Measurements from ENCODE around the gene SCAPER. TPM values are rescaled to one million over a fixed set of nuclear protein-coding genes. Genes with fewer than 3 reads are reported as not detected.

Gene SCAPER, protein sequence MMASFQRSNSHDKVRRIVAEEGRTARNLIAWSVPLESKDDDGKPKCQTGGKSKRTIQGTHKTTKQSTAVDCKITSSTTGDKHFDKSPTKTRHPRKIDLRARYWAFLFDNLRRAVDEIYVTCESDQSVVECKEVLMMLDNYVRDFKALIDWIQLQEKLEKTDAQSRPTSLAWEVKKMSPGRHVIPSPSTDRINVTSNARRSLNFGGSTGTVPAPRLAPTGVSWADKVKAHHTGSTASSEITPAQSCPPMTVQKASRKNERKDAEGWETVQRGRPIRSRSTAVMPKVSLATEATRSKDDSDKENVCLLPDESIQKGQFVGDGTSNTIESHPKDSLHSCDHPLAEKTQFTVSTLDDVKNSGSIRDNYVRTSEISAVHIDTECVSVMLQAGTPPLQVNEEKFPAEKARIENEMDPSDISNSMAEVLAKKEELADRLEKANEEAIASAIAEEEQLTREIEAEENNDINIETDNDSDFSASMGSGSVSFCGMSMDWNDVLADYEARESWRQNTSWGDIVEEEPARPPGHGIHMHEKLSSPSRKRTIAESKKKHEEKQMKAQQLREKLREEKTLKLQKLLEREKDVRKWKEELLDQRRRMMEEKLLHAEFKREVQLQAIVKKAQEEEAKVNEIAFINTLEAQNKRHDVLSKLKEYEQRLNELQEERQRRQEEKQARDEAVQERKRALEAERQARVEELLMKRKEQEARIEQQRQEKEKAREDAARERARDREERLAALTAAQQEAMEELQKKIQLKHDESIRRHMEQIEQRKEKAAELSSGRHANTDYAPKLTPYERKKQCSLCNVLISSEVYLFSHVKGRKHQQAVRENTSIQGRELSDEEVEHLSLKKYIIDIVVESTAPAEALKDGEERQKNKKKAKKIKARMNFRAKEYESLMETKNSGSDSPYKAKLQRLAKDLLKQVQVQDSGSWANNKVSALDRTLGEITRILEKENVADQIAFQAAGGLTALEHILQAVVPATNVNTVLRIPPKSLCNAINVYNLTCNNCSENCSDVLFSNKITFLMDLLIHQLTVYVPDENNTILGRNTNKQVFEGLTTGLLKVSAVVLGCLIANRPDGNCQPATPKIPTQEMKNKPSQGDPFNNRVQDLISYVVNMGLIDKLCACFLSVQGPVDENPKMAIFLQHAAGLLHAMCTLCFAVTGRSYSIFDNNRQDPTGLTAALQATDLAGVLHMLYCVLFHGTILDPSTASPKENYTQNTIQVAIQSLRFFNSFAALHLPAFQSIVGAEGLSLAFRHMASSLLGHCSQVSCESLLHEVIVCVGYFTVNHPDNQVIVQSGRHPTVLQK (N-terminal part only)
- polyA plus RNA-seq (2013, experiment 1 of 2; ENCODE audit: insufficient read length) = 8.2 TPM
- polyA plus RNA-seq (2013, experiment 2 of 2; ENCODE audit: insufficient read length) = 7.9 TPM

DNA sequence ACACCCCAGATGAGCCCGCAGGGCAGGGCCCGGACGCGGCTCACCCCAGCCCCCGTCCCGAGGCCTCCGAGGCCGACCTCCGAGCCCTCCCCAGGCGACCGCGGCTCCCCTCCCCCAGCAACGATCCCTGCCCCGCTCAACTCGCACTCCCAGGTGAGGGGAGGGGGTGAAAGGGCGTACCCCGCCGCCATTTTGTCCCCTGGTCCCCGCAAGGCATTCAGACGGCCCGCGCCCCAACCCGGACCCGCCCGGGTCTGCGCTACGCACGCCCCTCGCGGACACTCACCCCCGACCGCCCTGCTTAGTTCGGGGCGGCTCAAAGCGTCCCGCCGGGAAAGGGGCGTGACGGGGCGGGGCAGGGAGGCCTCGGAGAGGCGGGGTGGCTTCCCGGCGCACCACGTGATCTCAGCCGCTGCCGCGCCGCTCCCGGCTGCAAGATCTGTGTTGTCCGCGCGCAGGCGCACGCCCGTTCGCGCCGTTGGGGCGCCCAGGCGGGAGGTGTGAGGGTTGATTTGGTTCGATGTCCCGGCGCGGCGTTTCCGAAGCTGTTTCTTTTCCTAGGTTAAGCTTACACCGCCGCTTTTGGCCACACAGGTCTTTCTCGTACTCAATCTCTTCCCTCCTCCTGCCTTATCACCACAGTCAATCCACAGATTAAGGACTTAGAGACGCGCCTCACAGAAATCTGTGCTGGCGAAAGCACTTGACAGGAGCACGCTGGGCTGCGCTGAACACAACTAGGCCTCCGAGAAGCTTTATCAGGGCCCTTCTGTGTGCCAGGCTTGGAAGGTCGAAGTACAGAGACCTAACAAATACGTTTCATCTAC, at the start of gene SCAPER:
Gene SCAPER (minus strand): TSS at position 328 of the 827 bp plus-strand sequence. CDS start 21,523 bp downstream, outside the sequence.
- peak; percentile 87 for DNase-seq

DNA sequence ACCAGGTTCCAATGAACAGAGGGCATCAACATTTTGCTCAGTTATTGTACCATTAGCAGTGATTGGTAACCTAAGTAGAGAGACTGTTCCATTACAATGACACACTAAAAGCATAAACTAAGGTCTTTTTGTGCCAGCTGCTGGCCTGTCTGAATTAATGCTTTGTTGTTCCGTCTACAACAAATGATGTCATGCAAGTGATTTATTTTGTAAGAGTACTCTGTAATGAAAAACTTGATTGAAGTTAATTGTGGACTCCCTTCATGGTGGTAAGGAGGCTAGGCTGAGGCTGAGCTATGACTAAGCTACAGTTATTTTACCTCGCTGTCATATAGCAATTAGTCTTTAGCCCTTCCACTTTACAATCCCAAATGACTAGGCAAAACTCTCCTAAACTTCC, 49.6 kb upstream of the SCAPER start:
- DNase-seq = peak; percentile 14

DNA sequence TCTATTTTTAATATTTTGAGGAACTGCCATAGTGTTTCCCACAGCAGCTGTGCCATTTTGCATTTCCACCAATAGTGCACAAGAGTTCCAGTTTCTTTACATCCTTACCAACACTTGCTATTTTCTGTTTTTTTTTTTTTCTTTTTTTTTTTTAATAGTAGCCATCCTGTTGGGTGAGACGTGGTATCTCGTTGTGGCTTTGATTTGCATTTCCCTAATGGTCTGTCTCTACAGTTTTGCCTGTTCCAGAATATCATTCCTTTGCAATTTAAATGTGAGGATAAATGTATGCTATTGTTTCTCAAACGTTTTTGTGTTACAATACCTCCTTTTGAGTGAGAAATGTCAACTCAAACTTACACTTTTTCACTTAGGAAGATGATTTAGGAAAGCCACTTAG, 48.8 kb upstream of the SCAPER start:
- no peak for DNase-seq

DNA sequence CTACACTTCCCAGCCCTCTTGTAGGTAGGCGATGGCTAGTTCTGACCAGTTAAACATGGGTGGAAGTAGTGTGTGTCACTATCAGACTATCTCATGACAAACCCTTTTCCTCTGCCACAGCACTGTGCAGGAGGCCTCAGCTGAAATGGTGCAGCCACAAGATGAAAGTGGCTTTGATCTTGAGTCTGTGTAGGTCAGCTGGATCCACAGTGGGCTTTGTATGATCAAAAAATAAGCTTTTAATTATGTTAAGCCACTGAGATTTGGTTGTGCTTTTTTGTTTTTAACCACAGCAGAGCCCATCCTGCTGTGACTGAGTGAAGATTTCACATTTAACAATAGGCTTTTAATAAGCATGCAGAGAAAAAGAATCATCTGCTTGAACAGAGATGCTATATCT, 46.1 kb upstream of the SCAPER start:
- DNase-seq = no peak

DNA sequence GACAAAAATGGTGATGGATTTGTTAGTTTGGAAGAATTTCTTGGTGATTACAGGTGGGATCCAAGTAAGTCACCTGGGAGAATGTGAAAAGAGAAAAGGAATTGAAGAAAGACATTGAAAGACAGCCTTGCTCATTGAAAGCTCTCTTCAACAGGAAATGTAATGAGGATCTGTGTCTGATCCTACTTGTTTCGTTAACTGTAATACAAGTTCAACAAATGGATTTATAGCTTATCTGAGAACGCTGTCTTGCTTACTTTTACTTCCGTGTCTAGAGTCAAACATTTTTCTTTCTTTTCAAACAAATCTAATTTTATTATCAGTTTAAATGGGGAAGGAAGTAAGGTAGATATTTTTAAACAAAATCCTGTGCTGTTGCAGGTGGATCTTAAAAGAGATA, 42.3 kb upstream of the SCAPER start:
- no peak for DNase-seq

DNA sequence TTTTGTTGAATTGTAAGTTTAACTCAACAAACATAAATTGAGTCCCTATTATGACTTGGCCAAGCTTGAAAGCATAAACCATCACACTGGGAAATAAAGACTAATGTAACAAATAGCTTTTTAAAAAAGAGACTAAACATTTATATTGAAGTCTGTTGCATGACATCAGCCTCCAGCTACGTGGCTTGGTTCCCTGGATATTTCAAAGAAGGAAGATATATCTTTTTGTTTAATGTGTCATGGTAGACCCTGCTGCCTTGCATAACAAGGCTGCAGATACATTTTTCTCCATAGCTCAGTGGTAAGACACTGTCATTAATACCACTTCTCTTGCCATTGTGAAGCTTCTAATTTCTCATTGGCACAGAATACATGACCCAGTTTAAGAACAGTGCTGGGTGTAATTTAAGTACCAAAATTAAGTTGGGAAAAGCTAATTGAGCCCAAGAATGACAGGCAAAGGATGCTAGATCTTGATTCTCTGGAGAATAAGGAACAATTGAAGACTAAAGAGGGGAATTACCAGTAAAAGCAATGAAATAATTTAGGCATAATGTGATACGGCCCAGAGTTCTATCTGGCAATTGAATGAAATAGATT, 40.5 kb upstream of the SCAPER start:
- DNase-seq = peak; percentile 54

DNA sequence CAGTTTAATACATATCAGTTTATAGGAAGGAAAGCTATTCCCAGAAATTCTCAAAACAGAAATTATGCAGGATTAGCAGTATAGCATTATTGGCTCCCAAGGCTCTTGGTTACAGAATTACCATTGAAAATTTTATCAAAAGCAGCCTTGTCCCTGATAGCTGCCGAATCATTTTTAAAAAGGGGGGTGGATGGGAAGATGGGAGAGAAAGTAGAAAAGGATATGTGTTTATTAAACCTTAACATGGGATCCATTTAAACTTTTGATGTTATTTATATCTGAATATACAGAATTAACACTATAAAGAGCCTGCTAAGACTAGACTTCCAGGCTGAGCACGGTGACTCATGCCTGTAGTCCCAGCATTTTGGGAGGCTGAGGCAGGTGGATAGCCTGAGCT, 37.2 kb upstream of the SCAPER start:
- DNase-seq = no peak

DNA sequence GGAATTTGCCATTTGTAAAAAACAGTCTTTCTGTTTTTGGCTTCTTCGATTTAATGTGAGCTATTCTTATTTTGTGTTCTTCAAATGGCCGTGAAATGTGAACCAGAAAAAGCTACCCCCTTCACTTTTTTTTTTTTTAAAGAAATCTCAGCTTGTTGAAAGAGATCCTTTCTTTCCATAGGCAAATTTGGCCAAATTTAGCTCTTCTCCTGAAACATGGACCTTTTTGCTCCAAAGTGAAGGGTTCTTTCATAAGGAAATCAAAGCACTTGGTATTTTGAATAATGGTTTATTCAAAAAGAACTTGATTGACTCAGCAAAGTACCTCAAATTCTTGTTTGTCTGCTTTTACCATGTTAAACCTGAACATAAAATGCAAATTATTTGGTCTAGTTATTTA, 36.5 kb upstream of the SCAPER start:
- DNase-seq = no peak

DNA sequence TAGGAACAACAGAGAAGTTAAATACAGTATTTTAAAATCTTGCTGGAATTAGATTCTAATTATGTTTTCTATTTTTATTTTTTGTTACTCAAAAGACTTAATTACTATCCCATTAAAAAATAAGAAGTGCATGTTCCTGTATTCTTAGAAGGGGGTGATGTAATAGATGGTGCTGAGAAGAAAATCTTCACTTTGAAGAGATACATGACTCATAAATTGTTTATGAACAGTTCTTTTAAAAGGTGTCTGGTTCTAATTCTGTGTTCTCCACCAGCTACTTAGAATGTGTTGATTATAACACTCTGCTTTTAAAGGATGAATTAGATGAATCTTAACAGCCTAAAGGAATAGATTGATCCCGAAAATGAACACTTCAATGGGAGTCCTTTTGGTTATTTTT, 34.6 kb upstream of the SCAPER start:
- peak; percentile 29 for DNase-seq

DNA sequence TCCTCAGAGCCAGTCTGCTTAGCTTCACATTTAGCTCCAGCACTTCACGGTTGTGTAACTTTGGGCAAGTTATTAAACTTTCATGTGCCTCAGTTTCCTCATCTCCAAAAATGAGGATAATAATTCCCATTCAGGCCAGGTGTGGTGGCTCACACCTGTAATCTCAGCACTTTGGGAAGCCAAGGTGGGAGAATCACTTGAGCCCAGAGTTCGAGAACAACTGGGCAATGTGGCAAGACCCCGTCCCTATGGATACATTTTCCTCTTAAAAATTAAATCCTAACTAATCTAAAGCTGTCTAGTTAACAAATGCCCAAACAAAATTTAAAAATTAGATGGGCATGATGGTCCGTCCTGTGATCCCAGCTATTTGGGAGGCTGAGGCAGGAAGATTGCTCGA, 33.6 kb upstream of the SCAPER start:
- DNase-seq = no peak

DNA sequence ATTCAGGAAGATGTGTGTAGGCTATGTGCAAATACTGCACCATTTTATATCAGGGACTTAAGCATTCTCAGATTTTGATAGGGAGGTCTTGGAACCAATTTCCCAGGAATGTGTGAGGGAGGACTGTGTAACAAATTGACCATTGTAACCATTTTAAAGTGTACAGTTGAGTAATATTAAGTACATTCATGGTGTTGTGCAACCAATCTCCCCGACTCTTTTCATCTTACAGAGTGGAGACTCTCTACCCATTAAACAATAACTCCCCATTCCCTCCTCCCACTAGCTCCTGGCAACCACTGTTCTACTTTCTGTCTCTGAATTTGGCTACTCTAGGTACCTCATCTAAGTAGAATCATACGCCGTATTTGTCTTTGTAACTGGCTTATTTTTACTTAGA, 31.5 kb upstream of the SCAPER start:
- no peak for DNase-seq

DNA sequence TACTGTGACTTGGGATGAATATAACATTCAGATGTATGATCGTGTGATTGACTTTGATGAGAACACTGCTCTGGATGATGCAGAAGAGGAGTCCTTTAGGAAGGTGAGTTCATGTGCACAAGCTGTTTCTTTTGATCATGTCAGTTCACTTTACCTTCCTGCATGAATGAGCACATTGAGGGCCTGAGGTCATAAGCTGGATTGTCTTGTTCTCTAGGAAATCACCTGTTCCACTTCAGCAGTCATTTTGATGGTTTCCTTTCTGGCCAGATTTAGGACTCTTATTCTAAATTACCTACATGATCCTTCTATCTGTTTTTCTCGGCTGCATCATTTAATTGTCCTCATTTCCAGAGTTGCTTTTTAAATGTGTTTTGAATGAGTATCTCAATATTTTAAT, 30.5 kb upstream of the SCAPER start:
- DNase-seq = no peak

DNA sequence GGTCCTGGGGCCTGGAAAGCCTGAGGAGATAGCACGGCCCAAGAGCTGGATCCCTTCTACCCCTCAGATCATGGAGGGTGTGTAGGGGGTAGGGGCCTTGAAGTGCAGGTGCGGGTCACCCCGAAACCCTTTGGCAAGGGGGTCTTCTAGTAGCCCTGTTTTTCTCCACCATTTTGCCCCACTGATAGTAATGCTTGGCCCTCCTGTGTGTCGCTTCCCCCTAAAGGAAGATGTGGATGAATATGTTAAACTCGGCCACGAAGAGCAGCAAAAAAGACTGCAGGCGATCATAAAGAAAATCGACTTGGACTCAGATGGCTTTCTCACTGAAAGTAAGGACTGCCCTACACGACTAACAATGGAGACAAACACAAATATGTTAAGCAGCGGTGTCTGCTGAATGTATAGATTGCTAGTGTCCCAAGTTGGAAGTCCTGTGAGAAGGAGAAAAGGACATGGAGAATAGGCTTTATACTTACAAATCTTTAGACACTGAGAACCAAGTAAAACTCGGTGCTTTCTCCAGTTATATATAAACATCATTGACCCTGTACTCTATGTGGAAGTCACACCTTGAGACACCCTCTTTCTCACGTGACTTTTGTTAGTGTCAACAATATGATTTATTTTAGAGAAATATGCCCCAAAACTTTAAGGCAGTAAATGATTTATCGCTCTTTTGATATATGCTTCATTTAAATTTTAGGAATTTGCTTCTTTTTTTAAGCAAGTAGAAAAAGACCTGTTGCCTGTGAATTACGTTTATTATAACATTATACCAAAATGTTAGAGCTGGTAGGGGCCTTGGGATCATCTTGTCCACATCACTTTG, 27.2 kb upstream of the SCAPER start:
- DNase-seq = no peak

DNA sequence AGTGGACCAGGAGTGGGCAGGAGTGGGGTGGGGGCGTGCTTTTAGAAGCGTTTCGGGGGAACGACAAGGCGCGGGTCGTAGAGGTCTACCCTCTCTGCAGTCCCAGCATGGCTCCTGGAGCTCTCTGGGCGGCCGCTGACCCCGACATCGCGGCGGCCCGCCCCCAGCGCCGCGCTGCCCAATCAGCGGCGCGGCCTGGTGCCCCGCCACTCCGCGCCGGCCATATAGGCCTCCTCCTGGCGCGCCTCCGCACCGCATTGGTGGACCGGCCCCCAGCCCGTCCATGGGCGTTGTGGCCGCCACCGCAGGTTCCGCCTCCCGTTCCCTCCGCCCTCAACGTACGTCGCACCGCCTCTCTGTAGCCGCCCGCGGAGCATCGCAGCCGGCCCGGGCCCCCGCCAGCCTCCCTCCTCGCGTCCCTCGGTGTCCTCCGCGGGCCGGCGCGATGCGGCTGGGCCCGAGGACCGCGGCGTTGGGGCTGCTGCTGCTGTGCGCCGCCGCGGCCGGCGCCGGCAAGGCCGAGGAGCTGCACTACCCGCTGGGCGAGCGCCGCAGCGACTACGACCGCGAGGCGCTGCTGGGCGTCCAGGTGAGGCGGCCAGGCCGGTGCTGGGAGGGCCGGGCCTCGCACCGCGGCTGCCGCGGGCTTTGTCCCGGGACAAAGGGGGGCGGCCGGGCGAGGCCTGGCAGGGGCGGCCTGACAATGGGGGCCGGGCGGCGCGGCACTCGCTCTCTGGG, 26.4 kb upstream of the SCAPER start, which contains the start of gene RCN2:
Gene RCN2 (plus strand): TSS at position 353 of the 738 bp plus-strand sequence. CDS start 93 bp downstream, at position 446.
- peak; percentile 95 for DNase-seq

DNA sequence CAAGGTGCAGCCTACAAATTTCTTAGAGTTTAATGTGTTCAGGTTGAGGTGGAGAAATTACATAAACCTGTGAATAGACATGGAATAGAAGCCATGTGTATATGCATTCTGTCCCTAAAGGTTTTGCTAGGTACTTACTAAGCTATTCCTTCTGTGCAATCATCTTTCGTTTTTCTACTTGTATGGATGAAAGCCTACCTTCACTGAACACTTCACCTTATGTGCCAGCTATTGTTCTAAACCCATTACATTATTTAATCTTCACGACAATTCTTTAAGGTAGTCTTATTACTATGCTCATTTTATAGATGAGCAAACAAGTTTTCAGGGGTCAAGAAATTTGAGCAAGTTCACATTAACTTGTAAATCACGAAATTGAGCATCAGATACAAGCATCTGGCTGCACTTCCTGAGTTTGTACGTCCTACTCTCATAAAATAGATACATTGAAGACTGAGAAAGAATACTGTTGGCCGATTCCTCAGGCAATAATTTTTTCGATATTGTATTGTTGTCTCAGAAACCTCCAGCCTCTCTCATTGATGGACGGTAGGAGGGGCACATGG, 25.8 kb upstream of the SCAPER start:
- no peak for DNase-seq

DNA sequence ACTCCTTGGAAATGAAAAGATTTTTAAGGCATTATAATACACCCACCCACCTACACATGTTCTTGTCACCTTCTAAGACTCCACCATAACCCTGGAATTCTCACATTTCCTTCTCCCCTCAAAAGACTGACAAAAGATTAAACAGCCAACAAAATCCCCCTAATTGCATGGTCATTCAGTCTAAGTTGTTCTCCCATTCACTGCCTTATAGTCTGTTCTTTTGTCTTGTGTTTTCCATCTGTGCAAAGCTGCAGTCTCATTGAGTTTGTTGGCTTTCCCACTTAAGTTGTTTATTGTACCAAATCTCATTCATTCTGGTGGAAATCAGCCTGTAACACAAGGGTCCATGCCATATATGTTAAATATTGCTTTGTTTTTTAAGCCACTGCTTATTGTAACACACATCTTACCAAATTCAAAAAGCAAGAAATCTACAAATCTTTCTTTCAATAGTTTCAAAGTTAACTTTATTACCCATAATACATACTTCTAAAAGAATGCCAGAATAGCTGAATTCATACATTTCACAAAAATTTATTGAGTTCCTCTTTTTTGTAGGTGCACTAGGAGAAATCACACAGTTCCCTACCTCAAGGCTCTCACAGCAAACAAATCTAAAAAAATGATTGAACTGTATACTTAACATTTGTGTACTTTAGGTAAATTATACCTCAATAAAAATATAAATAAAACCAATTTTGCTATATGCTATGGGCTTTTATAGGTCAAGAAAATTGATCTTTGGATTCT, 24.0 kb upstream of the SCAPER start:
- DNase-seq = no peak

DNA sequence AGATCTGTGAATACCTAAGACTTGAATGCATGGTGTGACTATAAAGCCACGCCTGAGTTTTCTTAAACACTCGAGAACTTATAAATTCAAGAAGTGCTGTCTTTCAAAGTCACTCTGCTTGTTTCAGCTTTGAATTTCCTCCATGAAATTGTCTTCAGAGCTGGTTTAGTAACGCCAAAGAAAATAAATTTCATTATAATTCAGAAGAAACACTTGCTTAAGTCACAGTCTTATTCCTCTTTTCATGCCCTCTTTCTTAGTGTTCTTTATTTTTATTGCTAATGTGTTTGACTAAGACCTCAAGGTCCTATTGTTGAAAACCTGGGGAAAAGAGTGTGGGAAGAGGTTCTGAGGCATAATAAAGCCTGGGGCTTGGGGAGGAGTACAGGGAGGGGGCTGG, 23.1 kb upstream of the SCAPER start:
- DNase-seq = no peak

DNA sequence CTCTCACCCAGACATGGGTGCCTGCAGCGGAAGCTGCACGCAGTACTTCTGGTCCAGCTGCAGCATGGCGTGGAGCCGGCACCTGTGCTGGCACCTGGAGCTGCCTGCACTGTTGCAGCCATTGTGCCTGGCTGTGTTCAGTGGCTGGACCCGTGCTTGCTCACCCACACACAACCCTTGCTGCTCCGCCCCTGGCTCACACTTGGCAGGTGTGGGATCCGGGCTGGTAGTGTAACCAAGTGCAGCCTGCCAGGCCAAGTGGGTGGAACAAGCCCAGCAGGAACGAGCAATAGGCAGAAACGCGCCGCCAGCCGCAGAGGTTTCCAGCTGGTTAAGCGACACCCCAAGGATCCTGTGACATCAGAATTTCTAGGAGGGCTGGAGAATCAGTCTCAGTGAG, 11.2 kb upstream of the SCAPER start:
- DNase-seq = no peak
